ENCODE results near the gene SYNGR3. TPM values are rescaled to one million over a fixed set of nuclear protein-coding genes. Genes with fewer than 3 reads are reported as not detected.

SYNGR3 gene
- polyA plus RNA-seq, 1 donor from 2014 or later = 4.9 TPM

DNA sequence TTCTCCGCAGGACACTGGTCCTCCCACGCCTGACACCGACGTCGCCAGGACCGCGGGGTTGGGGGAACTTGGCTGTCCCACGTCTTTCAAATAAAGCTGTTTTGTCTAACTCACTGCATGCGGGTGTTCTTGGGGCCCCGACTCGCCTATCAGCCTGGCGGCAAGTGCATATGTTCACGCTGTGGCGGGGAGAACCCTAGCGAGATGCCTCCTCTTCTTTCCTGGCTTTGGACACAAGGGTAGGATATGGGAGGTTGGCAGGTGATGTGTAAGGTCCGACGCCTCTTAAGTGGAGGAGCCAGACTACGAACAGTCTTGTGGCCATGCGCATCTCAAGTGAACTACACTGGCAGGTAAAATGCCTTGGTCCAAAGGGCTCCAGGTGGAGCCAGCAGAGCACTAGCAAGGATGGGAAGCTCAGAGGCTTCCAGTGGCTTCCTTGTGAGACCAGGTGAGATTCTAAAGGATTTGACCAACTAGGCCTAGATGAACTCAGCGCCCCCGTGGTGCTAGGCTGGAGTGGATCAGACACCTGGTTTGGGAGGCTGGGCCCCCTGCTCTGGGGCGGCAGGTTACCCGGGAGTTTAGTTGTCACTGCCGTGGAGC is 24.3 kb upstream of the SYNGR3 start:
- peak overlapping the region; percentile 93 to 100 (median 96) for H3K4me3 Mint-ChIP-seq
- H3K4me1 Mint-ChIP-seq = peaks cover 18 to 28% (median 28%) of the 10 kb centered on the region in 3 donors
- no peaks in the 10 kb centered on the region for H3K9me3 Mint-ChIP-seq
- H3K27me3 Mint-ChIP-seq = peaks cover 4% of the 10 kb centered on the region
- H3K27ac Mint-ChIP-seq = peak overlapping the region; percentile 95 to 100 (median 99)
- H3K36me3 Mint-ChIP-seq = peaks cover 2% of the 10 kb centered on the region

DNA sequence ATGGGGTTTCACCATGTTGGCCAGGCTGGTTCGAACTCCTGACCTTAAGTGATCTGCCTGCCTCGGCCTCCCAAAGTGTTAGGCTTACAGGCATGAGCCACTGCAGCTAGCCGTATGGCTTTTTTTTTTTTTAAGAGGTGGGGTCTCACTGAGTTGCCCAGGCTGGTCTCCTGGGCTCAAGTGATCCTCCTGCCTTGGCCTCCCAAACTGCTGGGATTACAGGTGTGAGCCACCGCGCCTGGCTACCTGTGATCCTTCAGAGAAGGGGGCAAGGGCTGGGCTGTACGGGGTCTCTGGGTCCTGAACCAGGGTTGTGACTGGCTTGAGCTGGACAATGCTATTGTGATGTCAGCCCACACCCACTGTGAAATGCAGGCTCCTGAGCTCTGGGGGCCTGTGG is 23.3 kb upstream of the SYNGR3 start, which contains the start of gene RNF151:
TSS of gene RNF151 (plus strand) at position 397 of the 400 bp plus-strand sequence. CDS start 26 bp downstream, outside the sequence.
- H3K27ac Mint-ChIP-seq = peak within 1 kb of the TSS; percentile 95 to 100 (median 99)
- H3K9me3 Mint-ChIP-seq = no peaks in the 10 kb centered on the region
- H3K4me3 Mint-ChIP-seq = peak within 1 kb of the TSS; percentile 93 to 100 (median 96)
- peaks cover 14 to 23% (median 21%) of the 10 kb centered on the region in 3 donors for H3K4me1 Mint-ChIP-seq
- peaks cover 3% of the 10 kb centered on the region for H3K36me3 Mint-ChIP-seq
- peaks cover 4% of the 10 kb centered on the region for H3K27me3 Mint-ChIP-seq

DNA sequence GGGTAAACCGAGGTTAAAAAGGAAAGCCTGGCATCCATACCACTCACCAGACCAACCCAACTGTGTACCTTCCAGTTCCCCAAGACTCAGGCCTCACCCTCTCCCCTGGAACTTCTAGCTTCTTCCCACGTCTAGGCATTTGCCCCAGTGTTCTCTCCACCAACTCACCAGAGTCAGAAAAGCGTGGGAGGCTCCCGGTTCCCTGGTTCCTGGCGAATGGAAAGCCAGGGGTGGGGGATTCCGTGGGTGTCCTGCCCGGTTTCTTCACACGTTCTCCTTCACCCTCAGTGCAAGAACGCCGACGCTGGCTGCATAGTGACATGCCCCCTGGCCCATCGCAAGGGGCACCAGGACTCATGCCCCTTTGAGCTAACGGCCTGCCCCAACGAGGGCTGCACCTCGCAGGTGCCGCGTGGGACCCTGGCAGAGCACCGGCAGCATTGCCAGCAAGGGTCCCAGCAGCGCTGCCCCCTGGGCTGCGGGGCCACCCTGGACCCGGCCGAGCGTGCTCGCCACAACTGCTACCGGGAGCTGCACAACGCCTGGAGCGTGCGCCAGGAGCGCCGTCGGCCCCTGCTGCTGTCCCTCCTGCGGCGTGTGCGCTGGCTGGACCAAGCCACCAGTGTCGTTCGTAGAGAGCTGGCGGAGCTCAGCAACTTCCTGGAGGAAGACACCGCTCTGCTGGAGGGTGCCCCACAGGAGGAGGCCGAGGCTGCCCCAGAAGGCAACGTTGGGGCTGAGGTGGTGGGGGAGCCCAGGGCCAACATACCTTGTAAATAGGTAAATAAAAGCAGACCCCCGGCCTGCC is 21.4 kb upstream of the SYNGR3 start:
- Mint-ChIP-seq H3K27me3 (peaks cover 4% of the 10 kb centered on the region), H3K27ac (no peak overlapping the region), H3K9me3 (no peaks in the 10 kb centered on the region), H3K36me3 (peaks cover 3% of the 10 kb centered on the region), H3K4me1 (peaks cover 20 to 27% (median 24%) of the 10 kb centered on the region in 3 donors), H3K4me3 (peak overlapping the region in 1 of 4 donors; percentile 67)

- no peaks in the 10 kb centered on the region for H3K27me3 Mint-ChIP-seq
- peaks cover 9 to 12% (median 12%) of the 10 kb centered on the region in 3 donors for H3K4me1 Mint-ChIP-seq
- H3K27ac Mint-ChIP-seq = peak within 1 kb of the TSS; percentile 95 to 99 (median 98)
- peak within 1 kb of the TSS; percentile 93 to 99 (median 97) for H3K4me3 Mint-ChIP-seq
- H3K9me3 Mint-ChIP-seq = no peaks in the 10 kb centered on the region
- peaks cover 3% of the 10 kb centered on the region for H3K36me3 Mint-ChIP-seq
These were observed 17.8 kb upstream of the SYNGR3 start, which contains the start of gene TBL3 for GRCh38 chr16:1971796-1972489. TSS of gene TBL3 (plus strand) at chr16:1972053. CDS start at chr16:1972165, 112 bp downstream.

GRCh38 chr16:1972490-1972877 is 17.3 kb upstream of the SYNGR3 start:
- peaks cover 9 to 12% (median 12%) of the 10 kb centered on the region in 3 donors for H3K4me1 Mint-ChIP-seq
- H3K9me3 Mint-ChIP-seq = no peaks in the 10 kb centered on the region
- H3K4me3 Mint-ChIP-seq = peak overlapping the region; percentile 93 to 99 (median 97)
- peaks cover 3% of the 10 kb centered on the region for H3K36me3 Mint-ChIP-seq
- no peaks in the 10 kb centered on the region for H3K27me3 Mint-ChIP-seq
- H3K27ac Mint-ChIP-seq = peak overlapping the region in 2 of 3 donors; percentile 98 to 99

- Mint-ChIP-seq H3K9me3 (no peaks in the 10 kb centered on the region), H3K27me3 (no peaks in the 10 kb centered on the region), H3K4me1 (peaks cover 9 to 12% (median 12%) of the 10 kb centered on the region in 3 donors), H3K27ac (peak overlapping the region in 2 of 3 donors; percentile 95 to 99), H3K4me3 (peak overlapping the region in 1 of 4 donors; percentile 55), H3K36me3 (peaks cover 4% of the 10 kb centered on the region)
These were observed 16.2 kb upstream of the SYNGR3 start for GRCh38 chr16:1973461-1974156.

DNA sequence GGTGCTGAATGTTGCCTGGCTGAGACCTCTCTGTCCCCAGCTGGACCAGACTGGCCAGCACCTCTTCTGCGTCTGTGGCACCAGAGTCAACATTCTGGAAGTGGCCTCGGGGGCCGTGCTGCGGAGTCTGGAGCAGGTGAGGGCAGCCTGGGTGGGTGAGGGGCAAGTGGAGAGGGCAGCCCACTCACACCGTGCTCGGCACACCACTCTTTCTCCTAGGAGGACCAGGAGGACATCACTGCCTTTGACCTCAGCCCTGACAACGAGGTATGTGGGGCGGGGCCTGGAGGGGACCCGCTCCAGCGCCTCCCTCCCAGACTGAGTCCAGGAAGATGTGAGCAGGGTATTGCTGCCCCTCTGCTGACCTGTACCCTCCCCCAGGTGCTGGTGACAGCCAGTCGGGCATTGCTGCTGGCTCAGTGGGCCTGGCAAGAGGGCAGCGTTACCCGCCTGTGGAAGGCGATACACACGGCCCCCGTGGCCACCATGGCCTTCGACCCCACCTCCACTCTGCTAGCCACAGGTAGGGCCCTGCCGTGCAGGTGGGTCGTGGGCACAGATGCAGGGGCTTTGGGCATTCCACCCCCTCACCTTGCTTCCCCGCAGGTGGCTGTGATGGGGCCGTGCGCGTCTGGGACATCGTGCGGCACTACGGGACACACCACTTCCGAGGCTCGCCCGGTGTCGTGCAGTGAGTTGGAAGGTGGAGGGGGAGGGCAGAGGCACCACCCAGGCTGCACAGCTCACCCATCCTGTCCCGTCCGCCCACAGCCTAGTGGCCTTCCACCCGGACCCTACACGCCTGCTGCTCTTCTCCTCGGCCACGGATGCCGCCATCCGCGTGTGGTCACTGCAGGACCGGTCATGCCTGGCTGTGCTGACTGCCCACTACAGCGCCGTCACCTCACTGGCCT is 15.4 kb upstream of the SYNGR3 start:
- Mint-ChIP-seq H3K27me3 (no peaks in the 10 kb centered on the region), H3K4me3 (peak overlapping the region in 1 of 4 donors; percentile 74)

GRCh38 chr16:1975432-1976215 is 14.1 kb upstream of the SYNGR3 start:
- Mint-ChIP-seq H3K4me1 (peaks cover 9 to 12% (median 12%) of the 10 kb centered on the region in 3 donors), H3K4me3 (peak overlapping the region in 1 of 4 donors; percentile 35), H3K27ac (peak overlapping the region; percentile 43 to 73 (median 46)), H3K36me3 (peaks cover 5% of the 10 kb centered on the region), H3K27me3 (peaks cover 6% of the 10 kb centered on the region), H3K9me3 (no peaks in the 10 kb centered on the region)

More for the DNA sequence above, 15.4 kb upstream of the SYNGR3 start:
- peaks cover 9 to 12% (median 12%) of the 10 kb centered on the region in 3 donors for H3K4me1 Mint-ChIP-seq
- H3K9me3 Mint-ChIP-seq = no peaks in the 10 kb centered on the region
- H3K27ac Mint-ChIP-seq = peak overlapping the region in 1 of 3 donors; percentile 99
- H3K36me3 Mint-ChIP-seq = peaks cover 5% of the 10 kb centered on the region

GRCh38 chr16:1976216-1976520 is 13.6 kb upstream of the SYNGR3 start:
- Mint-ChIP-seq H3K27ac (peak overlapping the region in 2 of 3 donors; percentile 43 to 73), H3K9me3 (no peaks in the 10 kb centered on the region), H3K36me3 (peaks cover 5% of the 10 kb centered on the region), H3K4me3 (peak overlapping the region in 1 of 4 donors; percentile 35), H3K27me3 (peaks cover 11% of the 10 kb centered on the region), H3K4me1 (peaks cover 9 to 10% (median 9%) of the 10 kb centered on the region in 3 donors)

- no peaks in the 10 kb centered on the region for H3K9me3 Mint-ChIP-seq
- no peak overlapping the region for H3K27ac Mint-ChIP-seq
- H3K4me3 Mint-ChIP-seq = no peak overlapping the region
- H3K4me1 Mint-ChIP-seq = peaks cover 0 to 3% (median 3%) of the 10 kb centered on the region in 3 donors
- H3K27me3 Mint-ChIP-seq = peaks cover 15% of the 10 kb centered on the region
- peaks cover 2% of the 10 kb centered on the region for H3K36me3 Mint-ChIP-seq
These were observed 12.6 kb upstream of the SYNGR3 start for GRCh38 chr16:1976951-1977874.

- H3K27me3 Mint-ChIP-seq = peaks cover 18% of the 10 kb centered on the region
- H3K4me1 Mint-ChIP-seq = peaks cover 0 to 1% (median under 1%) of the 10 kb centered on the region in 3 donors
- H3K4me3 Mint-ChIP-seq = no peak overlapping the region
- H3K27ac Mint-ChIP-seq = no peak overlapping the region
- no peaks in the 10 kb centered on the region for H3K9me3 Mint-ChIP-seq
- peaks cover 2% of the 10 kb centered on the region for H3K36me3 Mint-ChIP-seq
These were observed 11.9 kb upstream of the SYNGR3 start for GRCh38 chr16:1977875-1978268.

DNA sequence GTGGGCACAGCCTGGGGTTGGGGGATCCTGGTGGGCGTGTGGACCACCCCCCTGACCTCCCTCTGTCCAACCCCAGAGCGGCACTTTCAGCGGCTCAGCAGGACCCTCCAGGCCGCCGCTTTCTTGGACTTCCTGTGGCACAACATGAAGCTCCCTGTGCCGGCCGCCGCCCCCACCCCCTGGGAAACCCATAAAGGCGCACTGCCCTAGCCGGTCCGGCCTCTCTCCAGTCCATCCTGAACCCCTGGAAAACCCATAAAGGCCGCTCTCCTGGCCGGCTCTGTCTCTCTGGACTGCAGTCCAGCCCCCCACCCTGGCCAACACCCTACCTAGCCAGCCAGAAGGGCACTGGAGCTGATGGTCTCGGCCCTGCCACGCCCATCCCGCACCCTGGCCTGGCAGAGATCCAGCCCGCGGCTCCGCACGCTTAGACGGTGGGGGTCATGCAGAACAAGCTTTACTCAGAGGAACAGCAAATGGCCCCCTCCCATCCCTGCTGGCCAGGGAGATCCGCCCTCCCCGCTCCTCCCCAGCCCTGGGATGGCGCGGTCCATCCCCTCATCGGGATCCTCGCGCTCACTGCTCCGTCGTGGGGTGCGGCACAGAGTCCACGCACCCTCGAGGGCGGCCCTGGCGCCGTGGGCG is 11.2 kb upstream of the SYNGR3 start:
- Mint-ChIP-seq H3K27me3 (peaks cover 20% of the 10 kb centered on the region), H3K27ac (no peak overlapping the region), H3K9me3 (no peaks in the 10 kb centered on the region), H3K36me3 (peaks cover 2% of the 10 kb centered on the region), H3K4me3 (peak overlapping the region in 1 of 4 donors; percentile 71), H3K4me1 (peaks cover 0 to 2% (median 0%) of the 10 kb centered on the region in 3 donors)
